GM12801 (cell line): ENCODE results near the gene DAZAP1.

ENCODE experiments used
- CTCF ChIP-seq: IDR thresholded peaks from one replicate; pipeline ENCODE4 v1.5.1; 2011; ENCODE audit warnings: control low read depth; ENCODE audit not compliant: insufficient read length; ENCODE audit errors: extremely low read depth

DAZAP1 gene

GRCh38 chr19:1437609-1438008 is 30.2 kb downstream of the DAZAP1 start:
- no peak for TF ChIP-seq CTCF

GRCh38 chr19:1438035-1438932 is 30.9 kb downstream of the DAZAP1 start, which contains the start of gene RPS15:
Gene RPS15, plus strand, starts transcription at chr19:1438396. Its CDS starts 30 bp downstream, at chr19:1438426.
- no peak for TF ChIP-seq CTCF

GRCh38 chr19:1438933-1439354 is 31.6 kb downstream of the DAZAP1 start:
- TF ChIP-seq CTCF = no peak

GRCh38 chr19:1440418-1440801 is 33.0 kb downstream of the DAZAP1 start:
- no peak for TF ChIP-seq CTCF

- no peak for TF ChIP-seq CTCF
These were observed 33.6 kb downstream of the DAZAP1 start for GRCh38 chr19:1441022-1441426.

- TF ChIP-seq CTCF = no peak
These were observed 34.5 kb downstream of the DAZAP1 start for GRCh38 chr19:1441677-1442438.

GRCh38 chr19:1445185-1445931 is 38.0 kb downstream of the DAZAP1 start:
- TF ChIP-seq CTCF = no peak
